HG02759 (cell line): ENCODE data around the gene ITGBL1.

ENCODE experiments used
- ATAC-seq: cut with Tn5 transposase; IDR thresholded peaks from one replicate; pipeline ENCODE4 v1.9.1; 2021; ENCODE audit warnings: mild to moderate bottlenecking, moderate library complexity; ENCODE audit not compliant: unreplicated experiment

ITGBL1 gene

GRCh38 chr13:101450749-101451130, 1.7 kb upstream of the ITGBL1 start:
- ATAC-seq: no peak

- no peak for ATAC-seq
Observed at GRCh38 chr13:101451641-101452040, 834 bp upstream of the ITGBL1 start.

- ATAC-seq: peak; percentile 50
Observed at GRCh38 chr13:101453784-101454201, 1.3 kb downstream of the ITGBL1 start.

- no peak for ATAC-seq
Observed at GRCh38 chr13:101454767-101455166, 2.3 kb downstream of the ITGBL1 start.

GRCh38 chr13:101455863-101456262, 3.4 kb downstream of the ITGBL1 start:
- no peak for ATAC-seq

GRCh38 chr13:101457176-101457575, 4.7 kb downstream of the ITGBL1 start:
- no peak for ATAC-seq

- no peak for ATAC-seq
Observed at GRCh38 chr13:101465877-101466276, 13.4 kb downstream of the ITGBL1 start.

GRCh38 chr13:101467415-101467814, 14.9 kb downstream of the ITGBL1 start:
- ATAC-seq: no peak

GRCh38 chr13:101473458-101473857, 21.0 kb downstream of the ITGBL1 start:
- ATAC-seq: no peak

- ATAC-seq: no peak
Observed at GRCh38 chr13:101474419-101474957, 22.0 kb downstream of the ITGBL1 start.

- no peak for ATAC-seq
Observed at GRCh38 chr13:101475536-101475935, 23.1 kb downstream of the ITGBL1 start.

GRCh38 chr13:101481421-101481820, 28.9 kb downstream of the ITGBL1 start:
- no peak for ATAC-seq

- ATAC-seq: no peak
Observed at GRCh38 chr13:101486708-101487437, 34.4 kb downstream of the ITGBL1 start.

- no peak for ATAC-seq
Observed at GRCh38 chr13:101487438-101487830, 35.0 kb downstream of the ITGBL1 start.

GRCh38 chr13:101488734-101489133, 36.3 kb downstream of the ITGBL1 start:
- no peak for ATAC-seq

- ATAC-seq: no peak
Observed at GRCh38 chr13:101489643-101490405, 37.3 kb downstream of the ITGBL1 start.

- no peak for ATAC-seq
Observed at GRCh38 chr13:101490406-101491015, 38.0 kb downstream of the ITGBL1 start.

GRCh38 chr13:101492251-101492910, 39.9 kb downstream of the ITGBL1 start:
- ATAC-seq: no peak

GRCh38 chr13:101493541-101493940, 41.1 kb downstream of the ITGBL1 start:
- ATAC-seq: no peak

- ATAC-seq: no peak
Observed at GRCh38 chr13:101499406-101499805, 46.9 kb downstream of the ITGBL1 start.

GRCh38 chr13:101502618-101503017, 50.1 kb downstream of the ITGBL1 start:
- ATAC-seq: no peak
